22Rv1 (cell line): ENCODE data around the gene CHMP4A.
A peak's percentile ranks its signal among the peaks of the same experiment; 100 is the strongest.
"Not testable (repeated sequence)": the region's sequence is repeated elsewhere in the genome, so short reads cannot be mapped to it uniquely, and the experiment has no call there.

ENCODE experiments used
- H3K27ac ChIP-seq: fragments of 450-650 bp; 2 replicates; pipeline ENCODE4 v1.5.1; 2017
- ZFX ChIP-seq: fragments of 450-650 bp; IDR thresholded peaks from 2 replicates; pipeline ENCODE4 v1.6.1; 2017; ENCODE audit warnings: antibody characterized with exemption, borderline replicate concordance
- TF ChIP-seq, protein P1 (sequence below): fragments of 450-650 bp; IDR thresholded peaks from 2 replicates; pipeline ENCODE4 v1.5.1; 2017; ENCODE audit warnings: mild to moderate bottlenecking

Gene CHMP4A

GRCh38 chr14:24206260-24207103 lies 6.8 kb downstream of the CHMP4A start:
- H3K27ac ChIP-seq: no peak overlapping the region
- no peak for TF ChIP-seq ZFX
- TF ChIP-seq, protein P1, sequence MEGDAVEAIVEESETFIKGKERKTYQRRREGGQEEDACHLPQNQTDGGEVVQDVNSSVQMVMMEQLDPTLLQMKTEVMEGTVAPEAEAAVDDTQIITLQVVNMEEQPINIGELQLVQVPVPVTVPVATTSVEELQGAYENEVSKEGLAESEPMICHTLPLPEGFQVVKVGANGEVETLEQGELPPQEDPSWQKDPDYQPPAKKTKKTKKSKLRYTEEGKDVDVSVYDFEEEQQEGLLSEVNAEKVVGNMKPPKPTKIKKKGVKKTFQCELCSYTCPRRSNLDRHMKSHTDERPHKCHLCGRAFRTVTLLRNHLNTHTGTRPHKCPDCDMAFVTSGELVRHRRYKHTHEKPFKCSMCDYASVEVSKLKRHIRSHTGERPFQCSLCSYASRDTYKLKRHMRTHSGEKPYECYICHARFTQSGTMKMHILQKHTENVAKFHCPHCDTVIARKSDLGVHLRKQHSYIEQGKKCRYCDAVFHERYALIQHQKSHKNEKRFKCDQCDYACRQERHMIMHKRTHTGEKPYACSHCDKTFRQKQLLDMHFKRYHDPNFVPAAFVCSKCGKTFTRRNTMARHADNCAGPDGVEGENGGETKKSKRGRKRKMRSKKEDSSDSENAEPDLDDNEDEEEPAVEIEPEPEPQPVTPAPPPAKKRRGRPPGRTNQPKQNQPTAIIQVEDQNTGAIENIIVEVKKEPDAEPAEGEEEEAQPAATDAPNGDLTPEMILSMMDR: no peak

DNA sequence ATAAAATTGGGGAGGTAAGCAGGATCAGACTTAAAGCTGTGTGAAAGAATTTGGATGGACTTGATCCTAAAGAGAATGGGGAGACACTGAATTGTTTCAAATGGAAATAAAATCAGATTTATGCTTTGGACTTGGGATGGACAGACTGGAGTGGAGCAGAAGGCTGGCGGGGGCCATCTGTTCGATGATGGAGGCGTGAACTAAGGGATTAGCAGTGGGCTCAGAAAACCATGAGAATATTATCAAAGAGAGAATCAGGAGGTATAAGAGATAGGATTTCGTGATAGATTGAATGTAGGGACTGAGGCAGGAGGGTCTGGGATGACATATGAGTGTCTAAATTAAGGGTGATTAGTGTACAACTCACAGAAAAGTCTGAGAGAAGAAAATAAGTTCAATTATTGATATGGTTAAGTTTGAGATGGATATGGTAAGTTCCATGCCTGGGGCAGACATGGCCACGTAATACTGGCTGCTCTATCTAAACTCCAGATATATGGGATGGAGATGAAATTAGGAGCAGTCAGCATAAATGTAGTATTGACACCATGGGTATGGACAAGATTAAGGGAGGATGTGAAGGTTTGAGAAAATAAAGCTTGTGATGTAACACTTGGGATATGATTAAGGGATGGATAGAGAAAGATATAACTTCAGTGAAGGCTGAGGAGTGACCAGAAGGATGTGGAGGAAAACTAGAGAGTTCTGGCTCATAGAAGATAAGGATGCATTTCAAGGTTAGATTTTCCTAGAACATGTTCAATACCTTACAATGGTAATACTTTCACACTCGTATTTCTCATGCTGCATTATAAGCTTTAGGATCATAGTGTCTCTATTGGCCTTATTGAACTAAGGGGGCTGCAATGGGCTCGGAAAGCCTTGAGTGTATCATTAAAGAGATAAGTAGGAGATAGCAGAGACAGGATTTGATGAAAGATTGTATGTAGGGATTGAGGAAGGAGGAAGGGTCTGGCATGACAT lies 8.8 kb downstream of the CHMP4A start:
- no peak overlapping the region for H3K27ac ChIP-seq

DNA sequence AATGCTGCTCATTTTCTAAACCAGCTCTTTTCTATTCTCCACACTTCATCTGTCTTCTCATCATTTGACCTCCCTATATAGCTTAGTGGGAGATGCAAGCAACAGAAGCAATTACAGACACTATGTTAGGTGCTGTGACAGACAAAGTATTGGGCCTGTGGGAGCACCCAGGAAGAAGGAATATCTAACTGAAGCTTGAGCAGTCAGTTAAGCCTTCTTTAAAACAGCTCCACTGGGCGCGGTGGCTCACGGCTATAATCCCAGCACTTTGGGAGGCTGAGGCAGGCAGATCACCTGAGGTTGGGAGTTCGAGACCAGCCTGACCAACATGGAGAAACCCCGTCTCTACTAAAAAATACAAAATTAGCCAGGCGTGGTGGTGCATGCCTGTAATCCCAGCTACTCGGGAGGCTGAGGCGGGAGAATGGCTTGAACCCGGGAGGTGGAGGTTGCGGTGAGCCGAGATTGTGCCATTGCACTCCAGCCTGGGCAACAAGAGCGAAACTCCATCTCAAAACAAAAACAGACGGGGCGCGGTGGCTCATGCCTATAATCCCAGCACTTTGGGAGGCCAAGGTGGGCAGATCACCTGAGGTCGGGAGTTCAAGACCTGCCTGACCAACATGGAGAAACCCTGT lies 9.9 kb downstream of the CHMP4A start:
- H3K27ac ChIP-seq: not testable (repeated sequence)

More for the DNA sequence above, 8.8 kb downstream of the CHMP4A start:
- TF ChIP-seq, protein P1: no peak
- no peak for TF ChIP-seq ZFX

- not testable (repeated sequence) for H3K27ac ChIP-seq
Measured at GRCh38 chr14:24202538-24202937, 10.8 kb downstream of the CHMP4A start.

GRCh38 chr14:24198814-24199524 lies 14.3 kb downstream of the CHMP4A start:
- TF ChIP-seq ZFX: no peak
- TF ChIP-seq, protein P1: no peak
- no peak overlapping the region for H3K27ac ChIP-seq

- H3K27ac ChIP-seq: peak overlapping the region; percentile 92
Measured at GRCh38 chr14:24197056-24197450, 16.2 kb downstream of the CHMP4A start.

More at GRCh38 chr14:24197056-24197450, 16.2 kb downstream of the CHMP4A start:
- TF ChIP-seq, protein P1: no peak
- TF ChIP-seq ZFX: no peak
